ENCODE measurements around the gene OGFOD3.

The OGFOD3 gene

GRCh38 chr17:82400830-82401229, 17.6 kb downstream of the OGFOD3 start:
- H3K4me2 ChIP-seq, result peak overlapping the region; percentile 73 to 94 (median 84)
- H3K9ac ChIP-seq, result peak overlapping the region in 7 of 11 experiments; percentile 0 to 62 (median 34); a peak in 7 of 22 replicates
- no peaks in the 10 kb centered on the region for H3K9me3 ChIP-seq (replicated peaks in 1 of 11)
- peak overlapping the region in 7 of 11 experiments; percentile 6 to 58 (median 48); a peak in 14 of 22 replicates for H3K27ac ChIP-seq
- H3K27me3 ChIP-seq, result peaks cover 10 to 36% (median 27%) of the 10 kb centered on the region in 11 experiments; a peak in 21 of 22 replicates
- H3K4me1 ChIP-seq, result peaks cover 30 to 44% (median 37%) of the 10 kb centered on the region in 10 experiments
- H3K36me3 ChIP-seq, result peaks cover 19 to 48% (median 35%) of the 10 kb centered on the region in 11 experiments
- H3K4me3 ChIP-seq, result peak overlapping the region in 3 of 10 experiments; percentile 4 to 28 (median 20); a peak in 3 of 20 replicates
- H4K20me1 ChIP-seq, result peaks cover 10 to 72% (median 42%) of the 10 kb centered on the region in 11 experiments; a peak in 20 of 22 replicates
- no peak for TF ChIP-seq Cebpa-rat (IDR thresholded peaks at IDR 0.05)

- peak in 3 of 11 experiments; percentile 19 to 56 (median 30); a peak in 2 of 22 replicates for TF ChIP-seq Cebpa-rat (IDR thresholded peaks at IDR 0.05)
- Histone ChIP-seq H3K9ac (peak overlapping the region in 5 of 11 experiments; percentile 0 to 24 (median 15); a peak in 2 of 22 replicates), H3K4me3 (0 out of 20 replicates have a peak overlapping the region, but pooled peaks of 1 of the 10 experiments have one; percentile 20), H3K36me3 (peaks cover 19 to 45% (median 32%) of the 10 kb centered on the region in 11 experiments), H3K4me2 (peak overlapping the region; percentile 73 to 94 (median 84)), H4K20me1 (peaks cover 10 to 74% (median 41%) of the 10 kb centered on the region in 11 experiments; a peak in 20 of 22 replicates), H3K4me1 (peaks cover 30 to 45% (median 39%) of the 10 kb centered on the region in 10 experiments), H3K27me3 (peaks cover 10 to 36% (median 30%) of the 10 kb centered on the region in 11 experiments; a peak in 21 of 22 replicates), H3K27ac (peak overlapping the region in 8 of 11 experiments; percentile 15 to 58 (median 44); a peak in 12 of 22 replicates), H3K9me3 (replicated peaks in 1 of 11) (no peaks in the 10 kb centered on the region)
Measured at GRCh38 chr17:82400206-82400605, 18.2 kb downstream of the OGFOD3 start.

DNA sequence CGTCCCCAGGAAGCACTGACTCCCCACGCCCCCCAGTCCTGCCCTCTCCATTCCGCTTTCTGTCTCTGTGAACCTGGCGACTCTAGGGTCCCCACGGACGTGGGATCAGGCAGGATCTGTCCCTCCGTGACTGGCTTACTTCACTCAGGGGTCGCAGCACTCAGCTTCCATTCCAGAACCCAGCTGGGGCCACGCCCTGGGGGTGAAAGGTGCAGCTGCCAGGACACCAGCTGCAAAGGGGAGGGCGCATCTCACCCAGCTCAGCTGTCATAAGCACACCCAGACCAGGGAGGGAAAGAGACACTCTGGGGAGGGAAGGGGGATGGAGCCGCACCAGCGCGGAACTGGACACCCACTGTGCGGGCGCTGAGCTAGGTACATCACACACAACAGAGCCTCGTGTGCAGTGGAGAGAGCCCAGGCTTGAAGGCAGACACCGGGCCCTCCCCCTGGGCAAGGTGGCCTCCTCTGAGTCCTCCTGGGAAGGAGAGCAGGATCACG, 18.7 kb downstream of the OGFOD3 start:
- TF ChIP-seq Cebpa-rat (IDR thresholded peaks at IDR 0.05), result no peak
- H3K4me3 ChIP-seq, result 0 out of 20 replicates have a peak overlapping the region, but pooled peaks of 1 of the 10 experiments have one; percentile 20
- H3K4me2 ChIP-seq, result peak overlapping the region; percentile 73 to 94 (median 84)
- peak overlapping the region in 4 of 11 experiments; percentile 10 to 24 (median 20); a peak in 3 of 22 replicates for H3K9ac ChIP-seq
- H3K27me3 ChIP-seq, result peaks cover 16 to 42% (median 32%) of the 10 kb centered on the region in 11 experiments; a peak in 21 of 22 replicates
- H3K36me3 ChIP-seq, result peaks cover 19 to 40% (median 30%) of the 10 kb centered on the region in 11 experiments
- H4K20me1 ChIP-seq, result peaks cover 10 to 79% (median 47%) of the 10 kb centered on the region in 11 experiments; a peak in 20 of 22 replicates
- peak overlapping the region in 7 of 11 experiments; percentile 15 to 58 (median 39); a peak in 11 of 22 replicates for H3K27ac ChIP-seq
- no peaks in the 10 kb centered on the region for H3K9me3 ChIP-seq (replicated peaks in 1 of 11)
- H3K4me1 ChIP-seq, result peaks cover 36 to 51% (median 44%) of the 10 kb centered on the region in 10 experiments

- peaks cover 10 to 81% (median 50%) of the 10 kb centered on the region in 11 experiments; a peak in 20 of 22 replicates for H4K20me1 ChIP-seq
- H3K4me2 ChIP-seq, result peak overlapping the region; percentile 73 to 94 (median 84)
- H3K9me3 ChIP-seq (replicated peaks in 1 of 11), result no peaks in the 10 kb centered on the region
- H3K27ac ChIP-seq, result 0 out of 22 replicates have a peak overlapping the region, but pooled peaks of 1 of the 11 experiments have one; percentile 55
- peak overlapping the region in 2 of 11 experiments; percentile 3 to 15; a peak in 2 of 22 replicates for H3K9ac ChIP-seq
- TF ChIP-seq Cebpa-rat (IDR thresholded peaks at IDR 0.05), result no peak
- no peak overlapping the region for H3K4me3 ChIP-seq
- H3K27me3 ChIP-seq, result peaks cover 18 to 48% (median 35%) of the 10 kb centered on the region in 11 experiments; a peak in 21 of 22 replicates
- H3K4me1 ChIP-seq, result peaks cover 42 to 57% (median 50%) of the 10 kb centered on the region in 10 experiments
- H3K36me3 ChIP-seq, result peaks cover 15 to 34% (median 26%) of the 10 kb centered on the region in 11 experiments
Measured at GRCh38 chr17:82399041-82399441, 19.3 kb downstream of the OGFOD3 start.

- peaks cover 50 to 68% (median 63%) of the 10 kb centered on the region in 10 experiments for H3K4me1 ChIP-seq
- H3K9ac ChIP-seq, result no peak overlapping the region
- no peak overlapping the region for H3K4me3 ChIP-seq
- no peaks in the 10 kb centered on the region for H3K9me3 ChIP-seq (replicated peaks in 1 of 11)
- no peak overlapping the region for H3K4me2 ChIP-seq
- H4K20me1 ChIP-seq, result peaks cover 10 to 83% (median 60%) of the 10 kb centered on the region in 11 experiments; a peak in 20 of 22 replicates
- no peak overlapping the region for H3K27ac ChIP-seq
- peaks cover 1 to 29% (median 17%) of the 10 kb centered on the region in 11 experiments; a peak in 20 of 22 replicates for H3K36me3 ChIP-seq
- peaks cover 29 to 61% (median 48%) of the 10 kb centered on the region in 11 experiments for H3K27me3 ChIP-seq
- no peak for TF ChIP-seq Cebpa-rat (IDR thresholded peaks at IDR 0.05)
Measured at GRCh38 chr17:82397449-82398335, 20.7 kb downstream of the OGFOD3 start.

DNA sequence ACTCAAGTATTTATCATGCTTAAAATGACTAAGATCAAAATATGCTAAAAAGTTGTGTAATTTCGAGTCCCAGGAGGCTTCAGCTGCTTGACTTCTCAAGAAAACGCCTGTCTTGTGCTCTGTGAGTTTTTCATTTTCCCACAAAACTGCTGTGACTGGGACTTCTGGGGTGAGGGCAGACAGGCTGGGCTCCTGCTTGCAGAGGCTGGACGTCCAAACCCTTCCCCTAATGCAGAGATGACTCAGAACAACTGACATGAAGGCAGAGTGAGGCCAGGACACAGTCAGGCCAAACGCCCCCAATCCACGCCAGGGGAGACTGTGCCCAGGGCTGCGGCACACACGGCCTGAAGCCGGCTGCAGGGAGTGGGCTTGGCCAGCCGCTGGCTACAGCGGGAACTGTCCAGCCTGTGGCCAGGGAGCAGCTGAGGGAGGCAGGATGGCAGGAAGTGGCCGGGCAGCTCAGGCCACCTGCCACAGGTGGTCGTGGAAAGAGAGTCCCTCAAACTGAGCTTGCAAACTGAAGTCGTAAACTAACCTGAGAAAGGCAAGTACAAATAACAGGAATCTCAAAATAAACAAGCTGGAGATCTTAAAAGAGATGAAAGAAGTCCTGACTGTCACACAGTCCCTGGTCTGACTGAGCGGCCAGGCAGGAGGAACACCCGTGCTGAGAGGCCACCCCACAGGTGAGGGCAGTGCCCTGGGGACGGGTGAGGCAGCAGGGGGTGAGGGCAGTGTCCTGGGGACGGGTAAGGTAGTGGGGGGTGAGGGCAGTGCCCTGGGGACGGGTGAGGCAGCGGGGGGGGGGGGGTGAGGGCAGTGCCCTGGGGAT, 21.6 kb downstream of the OGFOD3 start:
- TF ChIP-seq Cebpa-rat (IDR thresholded peaks at IDR 0.05), result no peak
- Histone ChIP-seq H3K4me1 (peaks cover 48 to 69% (median 63%) of the 10 kb centered on the region in 10 experiments), H4K20me1 (peaks cover 10 to 86% (median 68%) of the 10 kb centered on the region in 11 experiments; a peak in 20 of 22 replicates), H3K9me3 (replicated peaks in 1 of 11) (no peaks in the 10 kb centered on the region), H3K36me3 (peaks cover 6 to 29% (median 13%) of the 10 kb centered on the region in 11 experiments; a peak in 17 of 22 replicates), H3K27ac (no peak overlapping the region), H3K4me2 (peak overlapping the region in 7 of 11 experiments; percentile 26 to 47 (median 34); a peak in 11 of 22 replicates), H3K9ac (no peak overlapping the region), H3K27me3 (peaks cover 37 to 68% (median 57%) of the 10 kb centered on the region in 11 experiments), H3K4me3 (no peak overlapping the region)

- Histone ChIP-seq H3K9me3 (replicated peaks in 1 of 11) (no peaks in the 10 kb centered on the region), H3K4me1 (peaks cover 23 to 44% (median 38%) of the 10 kb centered on the region in 10 experiments), H3K36me3 (peaks cover 6 to 33% (median 15%) of the 10 kb centered on the region in 11 experiments; a peak in 14 of 22 replicates), H3K9ac (peak overlapping the region in 2 of 11 experiments; percentile 13 to 19; a peak in 1 of 22 replicates), H4K20me1 (peaks cover under 1 to 87% (median 53%) of the 10 kb centered on the region in 11 experiments; a peak in 20 of 22 replicates), H3K27me3 (peaks cover 30 to 72% (median 57%) of the 10 kb centered on the region in 11 experiments), H3K4me2 (peak overlapping the region; percentile 14 to 81 (median 72); a peak in 21 of 22 replicates), H3K27ac (no peak overlapping the region), H3K4me3 (no peak overlapping the region)
- TF ChIP-seq Cebpa-rat (IDR thresholded peaks at IDR 0.05), result no peak
Measured at GRCh38 chr17:82394278-82394677, 24.1 kb downstream of the OGFOD3 start.
